GM23248 (cell line): ENCODE data around the gene DOK3. TPM values are rescaled to one million over a fixed set of nuclear protein-coding genes. Genes with fewer than 3 reads are reported as not detected.

ENCODE experiments used
- DNase-seq: peaks from one replicate; pipeline ENCODE4 v3.0.0-alpha.2; 2015
- H2AFZ ChIP-seq: fragments of 200-600 bp; sonication (generic); 2 replicates; pipeline ENCODE4 v1.6.1; 2016; ENCODE audit warnings: antibody characterized with exemption
- H3F3A ChIP-seq: fragments of 200-600 bp; sonication (generic); 2 replicates; pipeline ENCODE4 v1.6.1; 2016; ENCODE audit warnings: mild to moderate bottlenecking, antibody characterized with exemption, mixed run types; ENCODE audit not compliant: insufficient read depth
- H3K27ac ChIP-seq: fragments of 200-600 bp; sonication (generic); 2 replicates; pipeline ENCODE4 v1.5.1; 2016; ENCODE audit warnings: mild to moderate bottlenecking
- H3K27me3 ChIP-seq: fragments of 200-600 bp; sonication (generic); replicated peaks from 2 replicates; pipeline ENCODE4 v1.6.1; 2016; ENCODE audit warnings: mild to moderate bottlenecking; ENCODE audit not compliant: insufficient read depth
- H3K36me3 ChIP-seq: fragments of 200-600 bp; sonication (generic); 2 replicates; pipeline ENCODE4 v1.6.1; 2016; ENCODE audit warnings: low read depth, mild to moderate bottlenecking
- H3K4me1 ChIP-seq: fragments of 200-600 bp; sonication (generic); 2 replicates; pipeline ENCODE4 v1.6.1; 2016; ENCODE audit warnings: mild to moderate bottlenecking; ENCODE audit not compliant: insufficient read depth
- H3K4me2 ChIP-seq: fragments of 200-600 bp; sonication (generic); one replicate; pipeline ENCODE4 v1.6.1; 2016; ENCODE audit warnings: mild to moderate bottlenecking; ENCODE audit not compliant: unreplicated experiment
- H3K4me3 ChIP-seq: fragments of 200-600 bp; sonication (generic); 2 replicates; pipeline ENCODE4 v1.5.1; 2016; ENCODE audit warnings: mild to moderate bottlenecking
- H3K79me2 ChIP-seq: fragments of 200-600 bp; sonication (generic); 2 replicates; pipeline ENCODE4 v1.6.1; 2016; ENCODE audit warnings: mild to moderate bottlenecking; ENCODE audit not compliant: insufficient read depth
- H3K9ac ChIP-seq: fragments of 200-600 bp; sonication (generic); 2 replicates; pipeline ENCODE4 v1.6.1; 2016; ENCODE audit warnings: mild to moderate bottlenecking
- H3K9me2 ChIP-seq: fragments of 200-600 bp; sonication (generic); 2 replicates; pipeline ENCODE4 v1.6.1; 2016; ENCODE audit warnings: mixed run types, mild to moderate bottlenecking, moderate library complexity; ENCODE audit not compliant: insufficient read depth
- H3K9me3 ChIP-seq: fragments of 200-600 bp; sonication (generic); one replicate; pipeline ENCODE4 v1.6.1; 2017; ENCODE audit warnings: low read depth
- H4K20me1 ChIP-seq: fragments of 200-600 bp; sonication (generic); 2 replicates; pipeline ENCODE4 v1.6.0; 2016; ENCODE audit not compliant: insufficient read depth
- EZH2 ChIP-seq: fragments of 200-600 bp; sonication (generic); IDR thresholded peaks from 2 replicates; pipeline ENCODE4 v1.6.1; 2018; ENCODE audit warnings: antibody characterized with exemption, mild to moderate bottlenecking; ENCODE audit not compliant: insufficient read depth, poor library complexity, severe bottlenecking
- EZH2phosphoT487 ChIP-seq: fragments of 200-600 bp; sonication (generic); IDR thresholded peaks from 2 replicates; pipeline ENCODE4 v1.6.1; 2018; ENCODE audit warnings: antibody characterized with exemption, moderate library complexity, mild to moderate bottlenecking, low read depth; ENCODE audit not compliant: insufficient read depth
- WGBS, 2 experiments: methylation state at CpG; one replicate each; pipeline ENCODE4 v1.1.6; 2015 to 2017; ENCODE audit warnings: low lambda C conversion rate in 2 of 2, low coverage in 1 of 2; ENCODE audit errors: missing lambda C conversion rate in 2 of 2; 5-methylcytosine and 5-hydroxymethylcytosine counted together
- in situ Hi-C: fragments of 300-500 bp; cut with MboI; formaldehyde crosslinking; loops from 2 replicates; pipeline ENCODE4 v1.15.0; 2020
- polyA plus RNA-seq: library from polyadenylated mRNA; unstranded; fragments of >200 nt; fragmentation: Nextera tagmentation; extraction: Ambion mirVana; gene quantifications from 2 replicates; pipeline ENCODE4 v1.2.1, GENCODE V29; 2016
- total RNA-seq: library from RNA; depleted of rRNA; stranded (reverse); fragments of >200 nt; shearing (Covaris generic); gene quantifications from 2 replicates; pipeline ENCODE4 v1.2.3, GENCODE V29; 2014

DOK3 gene
- total and polyA plus RNA-seq, 2 experiments from 2014 or later = 0.76 to 0.97 TPM

DNA sequence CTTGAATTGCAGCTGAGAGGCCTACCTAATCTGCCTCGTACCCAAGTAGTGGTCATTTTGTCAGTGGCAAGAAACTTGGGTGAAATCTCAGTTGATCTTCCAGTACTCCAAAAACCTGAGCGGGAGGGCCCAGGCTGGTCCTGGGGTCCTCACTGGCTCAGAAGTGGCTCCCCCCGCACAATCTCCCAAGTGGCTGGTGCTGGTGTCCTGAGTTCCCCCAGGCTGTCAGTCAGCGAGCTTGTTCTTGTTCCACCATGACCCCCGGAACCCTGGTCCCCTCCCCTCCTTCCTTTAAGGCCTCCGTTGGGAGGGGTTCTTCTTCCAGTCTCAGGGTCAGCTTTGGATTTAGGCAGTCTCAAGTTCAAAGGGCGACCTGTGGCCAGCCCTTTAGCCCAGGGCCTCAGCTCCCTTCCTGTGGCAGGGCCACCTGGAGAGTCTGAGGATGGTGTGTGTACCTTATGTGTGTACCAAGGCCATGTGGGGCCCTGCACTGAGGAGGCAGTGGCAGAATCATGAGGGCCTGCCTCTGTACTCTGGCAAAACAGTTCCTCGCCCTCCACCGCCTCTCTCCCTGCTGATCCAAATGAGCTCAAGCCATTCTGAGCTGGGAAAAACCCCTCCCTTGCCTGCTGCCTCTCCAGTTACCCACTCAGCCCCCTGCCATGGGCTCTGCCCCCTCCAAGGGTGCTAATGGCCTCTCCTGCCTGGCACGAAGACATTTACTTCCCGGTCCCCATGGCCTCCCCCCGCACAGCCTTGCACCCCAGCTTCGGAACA lies 31.7 kb downstream of the DOK3 start:
- Histone ChIP-seq H3K4me3 (no peak overlapping the region), H3K9me2 (no peaks in the 10 kb centered on the region), H3K36me3 (no peaks in the 10 kb centered on the region), H3K27me3 (no peaks in the 10 kb centered on the region), H3K79me2 (peaks cover under 1% of the 10 kb centered on the region), H3K27ac (peak overlapping the region; percentile 67), H3K4me1 (peaks cover 33% of the 10 kb centered on the region), H3K4me2 (no peak overlapping the region), H3K9me3 (no peaks in the 10 kb centered on the region), H2AFZ (no peak overlapping the region), H4K20me1 (no peaks in the 10 kb centered on the region), H3F3A (peaks cover 69% of the 10 kb centered on the region), H3K9ac (no peak overlapping the region)
- in situ Hi-C loops = no loop called here
- DNase-seq = peak; percentile 41
- WGBS, 2 experiments = 91 to 92% methylated on average over 13 of the region's 13 CpGs
- TF ChIP-seq EZH2phosphoT487 (no peak), EZH2 (no peak)

DNA sequence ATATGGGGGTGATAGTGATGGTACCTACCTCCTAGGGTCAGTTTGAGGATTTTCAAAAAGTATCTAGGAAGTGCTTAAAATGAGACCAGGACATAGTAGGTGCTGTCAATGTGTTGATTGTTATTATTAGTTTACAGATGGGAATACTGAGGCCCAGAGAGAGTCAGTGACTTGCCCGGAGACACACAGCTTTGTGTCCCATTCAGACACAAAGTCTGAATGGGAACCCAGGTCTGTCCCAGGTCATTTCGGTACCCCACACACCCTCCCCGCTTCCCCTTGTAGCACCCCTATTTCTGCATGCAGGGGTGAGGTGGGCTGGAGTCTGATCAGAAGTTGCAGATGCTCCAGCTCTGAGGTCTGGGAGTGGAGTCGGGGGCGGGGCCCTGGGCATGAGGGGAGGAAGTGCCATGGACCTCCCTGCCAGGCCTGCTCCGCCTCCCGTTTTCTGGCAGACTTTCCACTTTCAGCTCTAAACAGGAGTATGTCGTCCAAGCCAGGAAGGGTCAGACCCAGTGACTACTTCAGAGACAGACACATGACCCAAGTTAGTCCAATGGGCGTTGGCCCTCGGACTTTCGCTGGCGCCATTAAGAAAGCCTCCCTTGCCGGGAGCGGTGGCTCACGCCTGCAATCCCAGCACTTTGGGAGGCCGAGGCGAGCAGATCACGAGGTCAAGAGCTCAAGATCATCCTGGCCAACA lies 32.9 kb downstream of the DOK3 start:
- Histone ChIP-seq H2AFZ (no peak overlapping the region), H3K36me3 (no peaks in the 10 kb centered on the region), H3K4me3 (no peak overlapping the region), H3K79me2 (peaks cover 13% of the 10 kb centered on the region), H3K27me3 (no peaks in the 10 kb centered on the region), H3K9me3 (no peaks in the 10 kb centered on the region), H3K4me1 (peaks cover 33% of the 10 kb centered on the region), H3K9ac (no peak overlapping the region), H3K4me2 (no peak overlapping the region), H3K9me2 (no peaks in the 10 kb centered on the region), H3K27ac (peak overlapping the region; percentile 67; the same call in 1 of the 2 replicates), H3F3A (peaks cover 57% of the 10 kb centered on the region), H4K20me1 (no peaks in the 10 kb centered on the region)
- in situ Hi-C loops = no loop called here
- WGBS, 2 experiments = 72 to 81% methylated on average over 16 to 18 of the region's 18 CpGs
- peak; percentile 70 for DNase-seq
- TF ChIP-seq EZH2 = no peak
- no peak for TF ChIP-seq EZH2phosphoT487

DNA sequence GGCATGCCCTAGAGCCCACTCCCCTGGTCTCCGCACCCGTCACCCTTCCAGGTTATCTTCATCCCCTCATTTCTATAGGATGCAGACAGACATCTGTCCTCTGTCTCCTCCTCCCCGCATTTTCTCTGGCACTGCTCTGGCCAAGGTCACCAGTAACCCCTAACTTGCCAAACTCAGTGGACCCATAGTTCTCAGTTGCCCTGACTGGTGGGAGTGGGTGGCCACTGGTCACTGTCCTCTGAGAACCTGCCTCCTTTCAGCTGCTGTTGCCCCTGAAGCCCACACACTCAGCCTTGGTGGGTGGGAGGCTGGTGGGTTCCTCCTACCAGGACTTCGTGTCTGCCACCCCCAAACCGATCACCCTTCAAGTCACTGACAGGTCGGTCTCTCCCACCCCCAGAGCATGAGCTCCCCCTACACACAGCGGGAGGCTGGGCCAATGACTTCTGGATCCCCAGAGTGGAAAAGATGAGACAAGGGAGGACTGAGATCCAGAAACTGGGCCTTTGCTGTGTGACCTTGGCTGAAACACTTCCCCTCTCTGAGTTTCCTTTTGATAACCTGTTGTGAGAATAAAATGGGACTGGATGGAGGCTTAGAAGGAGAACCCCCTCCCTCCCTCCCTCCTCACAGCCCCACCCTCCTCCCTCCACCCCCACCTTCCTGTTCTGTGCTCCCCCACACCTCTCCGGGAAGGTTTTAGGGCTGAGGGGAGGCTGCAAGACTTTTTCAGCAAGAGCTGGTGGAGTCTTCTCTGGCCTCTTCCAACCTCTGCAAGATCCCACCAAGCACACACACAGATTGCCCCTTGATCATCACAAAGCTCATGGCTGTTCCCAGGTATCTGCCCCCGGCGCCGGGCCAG lies 33.8 kb downstream of the DOK3 start:
- Histone ChIP-seq H3K27ac (no peak overlapping the region), H3K4me2 (no peak overlapping the region), H3K9me2 (no peaks in the 10 kb centered on the region), H3K79me2 (peaks cover 21% of the 10 kb centered on the region), H3K9me3 (no peaks in the 10 kb centered on the region), H3K36me3 (no peaks in the 10 kb centered on the region), H4K20me1 (no peaks in the 10 kb centered on the region), H3K27me3 (no peaks in the 10 kb centered on the region), H3K4me3 (no peak overlapping the region), H2AFZ (no peak overlapping the region), H3F3A (peaks cover 56% of the 10 kb centered on the region), H3K9ac (no peak overlapping the region), H3K4me1 (peaks cover 33% of the 10 kb centered on the region)
- TF ChIP-seq EZH2 (no peak), EZH2phosphoT487 (no peak)
- WGBS, 2 experiments = 78 to 82% methylated on average over 11 of the region's 11 CpGs
- DNase-seq = peak; percentile 50
- in situ Hi-C loops = no loop called here
